ENCODE results near the gene FAP.

The FAP gene

GRCh38 chr2:162245781-162246180, 2.5 kb upstream of the FAP start:
- no peak for TF ChIP-seq TAF1 (IDR thresholded peaks at IDR 0.05; ENCODE audit: low read depth, low read length)
- TF ChIP-seq POLR2AphosphoS5 (IDR thresholded peaks at IDR 0.05; ENCODE audit: low read depth, low read length): no peak
- TF ChIP-seq PAX5 (IDR thresholded peaks at IDR 0.05; ENCODE audit: insufficient read depth, low read length, severe bottlenecking): no peak
- TF ChIP-seq POLR2A (IDR thresholded peaks at IDR 0.05; ENCODE audit: low read depth, low read length): no peak
- TF ChIP-seq POU2F2 (IDR thresholded peaks at IDR 0.05; ENCODE audit: low read depth, low read length): no peak
- no peak for TF ChIP-seq SPI1 (IDR thresholded peaks at IDR 0.05; ENCODE audit: low read depth, low read length)
- FAIRE-seq (no peak), DNase-seq (ENCODE audit: insufficient read length, low spot score) (no peak)

GRCh38 chr2:162245061-162245460, 1.8 kb upstream of the FAP start:
- FAIRE-seq (no peak), DNase-seq (ENCODE audit: insufficient read length, low spot score) (no peak)
- TF ChIP-seq POLR2AphosphoS5 (IDR thresholded peaks at IDR 0.05; ENCODE audit: low read depth, low read length): no peak
- TF ChIP-seq POLR2A (IDR thresholded peaks at IDR 0.05; ENCODE audit: low read depth, low read length): no peak
- no peak for TF ChIP-seq PAX5 (IDR thresholded peaks at IDR 0.05; ENCODE audit: insufficient read depth, low read length, severe bottlenecking)
- TF ChIP-seq SPI1 (IDR thresholded peaks at IDR 0.05; ENCODE audit: low read depth, low read length): no peak
- TF ChIP-seq TAF1 (IDR thresholded peaks at IDR 0.05; ENCODE audit: low read depth, low read length): no peak
- TF ChIP-seq POU2F2 (IDR thresholded peaks at IDR 0.05; ENCODE audit: low read depth, low read length): no peak

- no peak for TF ChIP-seq POLR2A (IDR thresholded peaks at IDR 0.05; ENCODE audit: low read depth, low read length)
- no peak for TF ChIP-seq POU2F2 (IDR thresholded peaks at IDR 0.05; ENCODE audit: low read depth, low read length)
- TF ChIP-seq TAF1 (IDR thresholded peaks at IDR 0.05; ENCODE audit: low read depth, low read length): no peak
- TF ChIP-seq SPI1 (IDR thresholded peaks at IDR 0.05; ENCODE audit: low read depth, low read length): no peak
- no peak for TF ChIP-seq PAX5 (IDR thresholded peaks at IDR 0.05; ENCODE audit: insufficient read depth, low read length, severe bottlenecking)
- no peak for TF ChIP-seq POLR2AphosphoS5 (IDR thresholded peaks at IDR 0.05; ENCODE audit: low read depth, low read length)
- DNase-seq (ENCODE audit: insufficient read length, low spot score) (no peak), FAIRE-seq (no peak)
Observed at GRCh38 chr2:162244541-162245031, 1.3 kb upstream of the FAP start.

- FAIRE-seq (no peak), DNase-seq (ENCODE audit: insufficient read length, low spot score) (no peak)
- no peak for TF ChIP-seq TAF1 (IDR thresholded peaks at IDR 0.05; ENCODE audit: low read depth, low read length)
- no peak for TF ChIP-seq PAX5 (IDR thresholded peaks at IDR 0.05; ENCODE audit: insufficient read depth, low read length, severe bottlenecking)
- TF ChIP-seq POLR2AphosphoS5 (IDR thresholded peaks at IDR 0.05; ENCODE audit: low read depth, low read length): no peak
- TF ChIP-seq SPI1 (IDR thresholded peaks at IDR 0.05; ENCODE audit: low read depth, low read length): no peak
- no peak for TF ChIP-seq POU2F2 (IDR thresholded peaks at IDR 0.05; ENCODE audit: low read depth, low read length)
- no peak for TF ChIP-seq POLR2A (IDR thresholded peaks at IDR 0.05; ENCODE audit: low read depth, low read length)
Observed at GRCh38 chr2:162243715-162244114, 470 bp upstream of the FAP start.

- TF ChIP-seq POU2F2 (IDR thresholded peaks at IDR 0.05; ENCODE audit: low read depth, low read length) (no peak), PAX5 (IDR thresholded peaks at IDR 0.05; ENCODE audit: insufficient read depth, low read length, severe bottlenecking) (no peak), POLR2A (IDR thresholded peaks at IDR 0.05; ENCODE audit: low read depth, low read length) (no peak), POLR2AphosphoS5 (IDR thresholded peaks at IDR 0.05; ENCODE audit: low read depth, low read length) (no peak), TAF1 (IDR thresholded peaks at IDR 0.05; ENCODE audit: low read depth, low read length) (no peak), SPI1 (IDR thresholded peaks at IDR 0.05; ENCODE audit: low read depth, low read length) (no peak)
- FAIRE-seq (no peak), DNase-seq (ENCODE audit: insufficient read length, low spot score) (no peak)
Observed at GRCh38 chr2:162242586-162243280, 512 bp downstream of the FAP start.

GRCh38 chr2:162241571-162241970, 1.7 kb downstream of the FAP start:
- no peak for DNase-seq (ENCODE audit: insufficient read length, low spot score)
- TF ChIP-seq SPI1 (IDR thresholded peaks at IDR 0.05; ENCODE audit: low read depth, low read length) (no peak), TAF1 (IDR thresholded peaks at IDR 0.05; ENCODE audit: low read depth, low read length) (no peak), POLR2A (IDR thresholded peaks at IDR 0.05; ENCODE audit: low read depth, low read length) (no peak), POLR2AphosphoS5 (IDR thresholded peaks at IDR 0.05; ENCODE audit: low read depth, low read length) (no peak), POU2F2 (IDR thresholded peaks at IDR 0.05; ENCODE audit: low read depth, low read length) (no peak), PAX5 (IDR thresholded peaks at IDR 0.05; ENCODE audit: insufficient read depth, low read length, severe bottlenecking) (no peak)
- no peak for FAIRE-seq

- FAIRE-seq: no peak
- TF ChIP-seq POLR2A (IDR thresholded peaks at IDR 0.05; ENCODE audit: low read depth, low read length): no peak
- TF ChIP-seq POU2F2 (IDR thresholded peaks at IDR 0.05; ENCODE audit: low read depth, low read length): no peak
- TF ChIP-seq SPI1 (IDR thresholded peaks at IDR 0.05; ENCODE audit: low read depth, low read length): no peak
- no peak for TF ChIP-seq TAF1 (IDR thresholded peaks at IDR 0.05; ENCODE audit: low read depth, low read length)
- TF ChIP-seq PAX5 (IDR thresholded peaks at IDR 0.05; ENCODE audit: insufficient read depth, low read length, severe bottlenecking): no peak
- TF ChIP-seq POLR2AphosphoS5 (IDR thresholded peaks at IDR 0.05; ENCODE audit: low read depth, low read length): no peak
Observed at GRCh38 chr2:162234620-162235462, 8.4 kb downstream of the FAP start.

GRCh38 chr2:162233197-162233596, 10.0 kb downstream of the FAP start:
- TF ChIP-seq TAF1 (IDR thresholded peaks at IDR 0.05; ENCODE audit: low read depth, low read length) (no peak), POU2F2 (IDR thresholded peaks at IDR 0.05; ENCODE audit: low read depth, low read length) (no peak), POLR2AphosphoS5 (IDR thresholded peaks at IDR 0.05; ENCODE audit: low read depth, low read length) (no peak), SPI1 (IDR thresholded peaks at IDR 0.05; ENCODE audit: low read depth, low read length) (no peak), PAX5 (IDR thresholded peaks at IDR 0.05; ENCODE audit: insufficient read depth, low read length, severe bottlenecking) (no peak), POLR2A (IDR thresholded peaks at IDR 0.05; ENCODE audit: low read depth, low read length) (no peak)
- FAIRE-seq: no peak
- no peak for DNase-seq (ENCODE audit: insufficient read length, low spot score)

More at GRCh38 chr2:162234620-162235462, 8.4 kb downstream of the FAP start:
- no peak for DNase-seq (ENCODE audit: insufficient read length, low spot score)

GRCh38 chr2:162232671-162233070, 10.6 kb downstream of the FAP start:
- DNase-seq (ENCODE audit: insufficient read length, low spot score): no peak
- TF ChIP-seq POLR2A (IDR thresholded peaks at IDR 0.05; ENCODE audit: low read depth, low read length) (no peak), POU2F2 (IDR thresholded peaks at IDR 0.05; ENCODE audit: low read depth, low read length) (no peak), SPI1 (IDR thresholded peaks at IDR 0.05; ENCODE audit: low read depth, low read length) (no peak), TAF1 (IDR thresholded peaks at IDR 0.05; ENCODE audit: low read depth, low read length) (no peak), PAX5 (IDR thresholded peaks at IDR 0.05; ENCODE audit: insufficient read depth, low read length, severe bottlenecking) (no peak), POLR2AphosphoS5 (IDR thresholded peaks at IDR 0.05; ENCODE audit: low read depth, low read length) (no peak)

More at GRCh38 chr2:162232671-162233070, 10.6 kb downstream of the FAP start:
- no peak for FAIRE-seq
